OCI-LY7 (cell line): ENCODE measurements around the gene TTC8. TPM values are rescaled to one million over a fixed set of nuclear protein-coding genes. Genes with fewer than 3 reads are reported as not detected.
A peak's percentile ranks its signal among the peaks of the same experiment; 100 is the strongest.

Experiments
- BruUV-seq: library from RNA; stranded (reverse); fragments of 400-500 nt; replicated peaks from 2 replicates; lab custom pipeline; 2021; lab: Mats Ljungman, UMichigan
- CTCF ChIA-PET: fragments of 300-600 bp; sonication (Branson Sonifier 250); formaldehyde crosslinking; loops from one replicate; lab custom pipeline; 2022; ENCODE audit warnings: antibody characterized with exemption; ENCODE audit not compliant: unreplicated experiment; lab: Charles Lee
- POLR2A ChIA-PET: fragments of 300-600 bp; sonication (Branson Sonifier 250); formaldehyde crosslinking; loops from one replicate; lab custom pipeline; 2022; ENCODE audit warnings: antibody characterized with exemption; lab: Charles Lee
- DNase-seq: peaks from one replicate; pipeline ENCODE4 v3.0.0-alpha.2; 2015; ENCODE audit warnings: low spot score
- H2AFZ ChIP-seq: fragments of 200-600 bp; sonication (generic), shearing (Covaris generic); 2 replicates; pipeline ENCODE4 v1.6.1; 2014; ENCODE audit warnings: mild to moderate bottlenecking, antibody characterized with exemption, low read length, moderate library complexity
- H3K27ac ChIP-seq: fragments of 200-600 bp; sonication (generic); 2 replicates; pipeline ENCODE4 v1.5.1; 2014; ENCODE audit warnings: mixed run types, low read depth, mild to moderate bottlenecking, moderate library complexity, low read length, inconsistent platforms; ENCODE audit not compliant: poor library complexity, severe bottlenecking
- H3K36me3 ChIP-seq: fragments of 200-600 bp; sonication (generic); 2 replicates; pipeline ENCODE4 v1.6.1; 2014; ENCODE audit warnings: mild to moderate bottlenecking, antibody characterized with exemption, low read length, moderate library complexity, mixed read lengths; ENCODE audit not compliant: insufficient read depth
- H3K4me1 ChIP-seq: fragments of 200-600 bp; sonication (generic); 2 replicates; pipeline ENCODE4 v1.5.1; 2014; ENCODE audit warnings: mild to moderate bottlenecking, low read length; ENCODE audit not compliant: insufficient read depth, poor library complexity, severe bottlenecking
- H3K4me2 ChIP-seq: fragments of 200-600 bp; sonication (generic); 2 replicates; pipeline ENCODE4 v1.6.1; 2014; ENCODE audit warnings: mild to moderate bottlenecking, low read length
- H3K4me3 ChIP-seq: fragments of 200-600 bp; sonication (generic); 2 replicates; pipeline ENCODE4 v1.5.1; 2014; ENCODE audit warnings: mild to moderate bottlenecking, low read depth, low read length; ENCODE audit not compliant: poor library complexity, severe bottlenecking
- H3K79me2 ChIP-seq: fragments of 200-600 bp; sonication (generic); 2 replicates; pipeline ENCODE4 v1.6.1; 2016; ENCODE audit warnings: low read depth, mild to moderate bottlenecking, low read length, moderate library complexity, mixed read lengths; ENCODE audit not compliant: insufficient read depth
- H3K9me2 ChIP-seq: fragments of 200-600 bp; sonication (generic); 2 replicates; pipeline ENCODE4 v1.6.1; 2016; ENCODE audit warnings: mild to moderate bottlenecking, low read length, mixed read lengths; ENCODE audit not compliant: insufficient read depth
- H3K9me3 ChIP-seq: fragments of 200-600 bp; sonication (generic); 2 replicates; pipeline ENCODE4 v1.6.1; 2014; ENCODE audit warnings: mild to moderate bottlenecking, mixed run types, low read length, mixed read lengths
- H4K20me1 ChIP-seq: fragments of 200-600 bp; sonication (generic); 2 replicates; pipeline ENCODE4 v1.6.1; 2014; ENCODE audit warnings: mild to moderate bottlenecking, antibody characterized with exemption, low read length, moderate library complexity, mixed read lengths; ENCODE audit not compliant: insufficient read depth
- CTCF ChIP-seq: fragments of 200-600 bp; sonication (generic); conservative IDR thresholded peaks from 2 replicates; pipeline ENCODE4 v1.5.1; 2014; ENCODE audit warnings: mild to moderate bottlenecking, antibody characterized with exemption, low read length, moderate library complexity, mixed read lengths
- EZH2phosphoT487 ChIP-seq: fragments of 200-600 bp; sonication (generic); IDR thresholded peaks from 2 replicates; pipeline ENCODE4 v1.6.1; 2018; ENCODE audit warnings: low read depth, borderline replicate concordance, mild to moderate bottlenecking, mixed run types, antibody characterized with exemption, low read length, moderate library complexity, mixed read lengths
- intact Hi-C: fragments of 100-400 bp; cut with micrococcal nuclease; formaldehyde crosslinking; loops from one replicate; pipeline ENCODE4 v1.10.0; 2022; ENCODE audit not compliant: unreplicated experiment
- total RNA-seq, 2 experiments: library from RNA; depleted of rRNA in 1 of 2; stranded (reverse); fragments of >200 nt in 1 of 2; shearing (Covaris generic) in 1 of 2; gene quantifications; 2 replicates each; pipeline ENCODE4 v1.2.3, GENCODE V29; 2014 to 2022

Gene TTC8
- total RNA-seq, 2 experiments from 2014 or later, result 3.0 to 8.2 TPM

GRCh38 chr14:88791629-88792472, 32.6 kb upstream of the TTC8 start:
- DNase-seq, result peak; percentile 9

GRCh38 chr14:88792473-88793258, 31.8 kb upstream of the TTC8 start, which contains the start of gene EML5:
Gene EML5 (minus strand): TSS chr14:88792953. CDS start chr14:88792503, 450 bp downstream.
- peak within 1 kb of the TSS; percentile 74 for H3K4me3 ChIP-seq
- peak; percentile 87 for DNase-seq
- no peaks in the 10 kb centered on the region for H3K9me2 ChIP-seq
- intact Hi-C loops, result loop anchor here (1.0 to 10.0 kb wide), 4 partner anchors 32 to 788 kb away; partner anchors contain the start of genes GPR65, TTC8 and ZC3H14
- peak within 1 kb of the TSS; percentile 85 for H3K4me2 ChIP-seq
- H3K27ac ChIP-seq, result peak within 1 kb of the TSS; percentile 32
- no peaks in the 10 kb centered on the region for H3K79me2 ChIP-seq
- no peaks in the 10 kb centered on the region for H3K9me3 ChIP-seq
- no peaks in the 10 kb centered on the region for H3K36me3 ChIP-seq
- H4K20me1 ChIP-seq, result no peaks in the 10 kb centered on the region
- H3K4me1 ChIP-seq, result peaks cover 14% of the 10 kb centered on the region
- ChIA-PET CTCF (interaction anchor here (0.6 kb wide), 1 partner anchor 381 kb away, joined by 3 read pairs; no protein-coding TSS in a partner anchor), POLR2A (interaction anchor here (0.6 to 1.5 kb wide), 6 partner anchors 22 to 822 kb away, joined by 3 to 7 read pairs (median 3); no protein-coding TSS in a partner anchor)
- TF ChIP-seq EZH2phosphoT487 (no peak), CTCF (peak; percentile 20)
- H2AFZ ChIP-seq, result peak within 1 kb of the TSS; percentile 81
- no TSS peak for BruUV-seq

More at GRCh38 chr14:88791629-88792472, 32.6 kb upstream of the TTC8 start:
- intact Hi-C loops, result loop anchor here (1.0 to 10.0 kb wide), 4 partner anchors 33 to 787 kb away; partner anchors contain the start of genes GPR65, TTC8 and ZC3H14
- H3K4me2 ChIP-seq, result peak overlapping the region; percentile 85
- CTCF ChIA-PET, result no interaction called here
- no peaks in the 10 kb centered on the region for H3K79me2 ChIP-seq
- H3K36me3 ChIP-seq, result no peaks in the 10 kb centered on the region
- no peaks in the 10 kb centered on the region for H3K9me2 ChIP-seq
- no peaks in the 10 kb centered on the region for H3K9me3 ChIP-seq
- peak overlapping the region; percentile 32 for H3K27ac ChIP-seq
- H3K4me1 ChIP-seq, result peaks cover 14% of the 10 kb centered on the region
- H4K20me1 ChIP-seq, result no peaks in the 10 kb centered on the region
- POLR2A ChIA-PET, result interaction anchor here (0.6 to 1.5 kb wide), 4 partner anchors 16 to 144 kb away, joined by 3 to 7 read pairs (median 4); partner anchors contain the start of gene TTC8
- TF ChIP-seq EZH2phosphoT487 (no peak), CTCF (no peak)
- H2AFZ ChIP-seq, result peak overlapping the region; percentile 81
- BruUV-seq, result no TSS peak
- H3K4me3 ChIP-seq, result peak overlapping the region; percentile 74
